Stomach (tissue), 4 donors: ENCODE data around the gene PNPLA2.

ENCODE experiments used
- EP300 ChIP-seq: sonication (generic); formaldehyde crosslinking; IDR thresholded peaks from one replicate; pipeline ENCODE4 v1.6.1; 2017; ENCODE audit warnings: antibody characterized with exemption
- POLR2A ChIP-seq, 4 donors: fragments of 450-650 bp; IDR thresholded peaks; one replicate each; pipeline ENCODE4 v1.6.1; 2016; ENCODE audit warnings: antibody characterized with exemption in 4 of 4, control low read depth in 2 of 4, mild to moderate bottlenecking in 1 of 4, moderate library complexity in 1 of 4
- POLR2AphosphoS5 ChIP-seq, 3 donors: sonication (generic); formaldehyde crosslinking; IDR thresholded peaks; one replicate each; pipeline ENCODE4 v1.6.1; 2016; ENCODE audit warnings: antibody characterized with exemption in 3 of 3
- TF ChIP-seq, protein P1 (sequence below), 7 experiments: fragments of 450-650 bp in 4 of 7; fragments of 200-600 bp in 3 of 7; sonication (generic) in 3 of 7; IDR thresholded peaks; one replicate each; pipeline ENCODE4 v1.5.1; 2016 to 2019; ENCODE audit warnings: antibody characterized with exemption in 7 of 7, control low read depth in 2 of 7, mild to moderate bottlenecking in 1 of 7

DNA sequence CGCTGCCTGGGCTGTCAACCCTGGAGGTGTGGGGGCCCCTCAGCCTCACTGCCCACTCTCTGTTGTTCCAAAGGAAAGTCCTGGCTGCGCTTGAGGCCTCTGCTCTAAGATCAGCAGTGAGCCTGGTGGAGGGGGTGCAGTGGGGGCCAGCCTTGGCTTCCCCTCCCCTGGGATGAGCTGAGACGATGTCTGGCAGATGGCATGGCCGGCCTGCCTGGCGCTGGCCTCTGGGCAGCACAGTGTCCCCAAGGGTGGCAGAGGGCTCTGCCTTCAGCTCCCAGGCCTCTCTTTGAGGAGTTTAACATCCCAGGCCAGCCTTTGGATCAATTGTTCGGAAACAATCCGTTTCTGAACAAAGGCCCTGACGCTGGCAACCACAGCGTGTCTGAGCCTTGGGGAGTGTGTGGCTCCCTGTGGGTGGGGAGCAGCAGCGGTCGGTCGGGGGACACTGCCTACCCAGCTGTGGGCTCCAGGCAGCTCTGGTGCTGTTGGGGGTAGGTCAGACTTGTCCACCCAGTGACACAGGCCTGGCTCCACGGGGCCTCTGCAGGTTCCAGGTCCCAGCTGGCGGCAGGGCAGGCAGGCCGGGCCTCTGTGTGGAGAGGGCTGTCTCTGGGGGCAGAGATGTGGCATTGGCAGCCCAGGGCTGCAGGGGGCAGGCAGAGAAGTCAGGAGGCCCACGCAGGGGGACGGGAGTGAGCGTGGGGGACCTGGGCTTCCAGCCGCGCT, 36.1 kb downstream of the PNPLA2 start:
- TF ChIP-seq EP300 (no peak), POLR2A (IDR thresholded peaks at IDR 0.05) (no peak), POLR2AphosphoS5 (IDR thresholded peaks at IDR 0.05) (no peak)
- TF ChIP-seq, protein P1, sequence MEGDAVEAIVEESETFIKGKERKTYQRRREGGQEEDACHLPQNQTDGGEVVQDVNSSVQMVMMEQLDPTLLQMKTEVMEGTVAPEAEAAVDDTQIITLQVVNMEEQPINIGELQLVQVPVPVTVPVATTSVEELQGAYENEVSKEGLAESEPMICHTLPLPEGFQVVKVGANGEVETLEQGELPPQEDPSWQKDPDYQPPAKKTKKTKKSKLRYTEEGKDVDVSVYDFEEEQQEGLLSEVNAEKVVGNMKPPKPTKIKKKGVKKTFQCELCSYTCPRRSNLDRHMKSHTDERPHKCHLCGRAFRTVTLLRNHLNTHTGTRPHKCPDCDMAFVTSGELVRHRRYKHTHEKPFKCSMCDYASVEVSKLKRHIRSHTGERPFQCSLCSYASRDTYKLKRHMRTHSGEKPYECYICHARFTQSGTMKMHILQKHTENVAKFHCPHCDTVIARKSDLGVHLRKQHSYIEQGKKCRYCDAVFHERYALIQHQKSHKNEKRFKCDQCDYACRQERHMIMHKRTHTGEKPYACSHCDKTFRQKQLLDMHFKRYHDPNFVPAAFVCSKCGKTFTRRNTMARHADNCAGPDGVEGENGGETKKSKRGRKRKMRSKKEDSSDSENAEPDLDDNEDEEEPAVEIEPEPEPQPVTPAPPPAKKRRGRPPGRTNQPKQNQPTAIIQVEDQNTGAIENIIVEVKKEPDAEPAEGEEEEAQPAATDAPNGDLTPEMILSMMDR (IDR thresholded peaks at IDR 0.05), result no peak
